ENCODE results near the gene MATK.

The MATK gene

GRCh38 chr19:3778104-3778867 is 7.9 kb downstream of the MATK start:
- H3K4me3 ChIP-seq (ENCODE audit: low read depth, low read length): no peak overlapping the region
- no peaks in the 10 kb centered on the region for H3K36me3 ChIP-seq (ENCODE audit: control insufficient read depth in 1 of 2, insufficient read depth in 2 of 2, low read length in 2 of 2)
- H3K14ac ChIP-seq (ENCODE audit: low read length): no peak overlapping the region
- H4K8ac ChIP-seq (ENCODE audit: low read depth, low read length): no peak overlapping the region
- no peak overlapping the region for H3K4ac ChIP-seq (ENCODE audit: low read depth, low read length)
- no peak overlapping the region for H3K23ac ChIP-seq (ENCODE audit: low read length)
- no peak overlapping the region for H4K12ac ChIP-seq (ENCODE audit: low read depth, low read length)
- no peak overlapping the region for H2AK5ac ChIP-seq (ENCODE audit: low read length)
- no peaks in the 10 kb centered on the region for H3K4me1 ChIP-seq (ENCODE audit: control insufficient read depth in 1 of 2, insufficient read depth in 2 of 2, low read length in 2 of 2)
- H3K9ac ChIP-seq (ENCODE audit: low read length): no peak overlapping the region
- peaks cover 25% of the 10 kb centered on the region for H3K9me3 ChIP-seq (ENCODE audit: insufficient read depth, low read depth, low read length)
- H4K91ac ChIP-seq (ENCODE audit: low read depth, low read length): no peak overlapping the region
- no peak overlapping the region for H2BK12ac ChIP-seq (ENCODE audit: low read length)
- no peak overlapping the region for H2BK120ac ChIP-seq (ENCODE audit: insufficient read depth, low read length, poor library complexity)
- no peak overlapping the region for H2AFZ ChIP-seq (ENCODE audit: insufficient read depth, low read length, poor library complexity)
- no peak overlapping the region for H3K4me2 ChIP-seq (ENCODE audit: low read length)
- no peak overlapping the region for H3K18ac ChIP-seq (ENCODE audit: low read length)
- H3K27me3 ChIP-seq (ENCODE audit: insufficient read depth, low read length): peaks cover 3% of the 10 kb centered on the region
- H3K79me1 ChIP-seq (ENCODE audit: low read length): no peaks in the 10 kb centered on the region
- WGBS (ENCODE audit: extremely low coverage, insufficient coverage, insufficient read length): no CpG with 5 or more reads among the region's 37 CpGs
- H3K79me2 ChIP-seq (ENCODE audit: control insufficient read depth, insufficient read depth, low read length, poor library complexity): no peaks in the 10 kb centered on the region
- H2BK5ac ChIP-seq (ENCODE audit: low read depth, low read length, poor library complexity): no peak overlapping the region
- no peak for DNase-seq
- H3K27ac ChIP-seq (ENCODE audit: low read depth, low read length): no peak overlapping the region

GRCh38 chr19:3776479-3777040 is 9.6 kb downstream of the MATK start:
- Histone ChIP-seq H3K23ac (ENCODE audit: low read length) (no peak overlapping the region), H3K79me1 (ENCODE audit: low read length) (no peaks in the 10 kb centered on the region), H3K9me3 (ENCODE audit: insufficient read depth, low read depth, low read length) (peaks cover 11% of the 10 kb centered on the region), H3K4me1 (ENCODE audit: control insufficient read depth in 1 of 2, insufficient read depth in 2 of 2, low read length in 2 of 2) (no peaks in the 10 kb centered on the region), H4K8ac (ENCODE audit: low read depth, low read length) (no peak overlapping the region), H3K36me3 (ENCODE audit: control insufficient read depth in 1 of 2, insufficient read depth in 2 of 2, low read length in 2 of 2) (no peaks in the 10 kb centered on the region), H3K79me2 (ENCODE audit: control insufficient read depth, insufficient read depth, low read length, poor library complexity) (no peaks in the 10 kb centered on the region), H3K9ac (ENCODE audit: low read length) (no peak overlapping the region), H2BK5ac (ENCODE audit: low read depth, low read length, poor library complexity) (no peak overlapping the region), H3K18ac (ENCODE audit: low read length) (no peak overlapping the region), H3K14ac (ENCODE audit: low read length) (no peak overlapping the region), H3K4ac (ENCODE audit: low read depth, low read length) (no peak overlapping the region), H2BK120ac (ENCODE audit: insufficient read depth, low read length, poor library complexity) (no peak overlapping the region), H2AFZ (ENCODE audit: insufficient read depth, low read length, poor library complexity) (no peak overlapping the region), H3K27ac (ENCODE audit: low read depth, low read length) (no peak overlapping the region), H3K4me2 (ENCODE audit: low read length) (no peak overlapping the region), H2AK5ac (ENCODE audit: low read length) (no peak overlapping the region), H4K12ac (ENCODE audit: low read depth, low read length) (no peak overlapping the region), H2BK12ac (ENCODE audit: low read length) (no peak overlapping the region), H3K27me3 (ENCODE audit: insufficient read depth, low read length) (peaks cover 3% of the 10 kb centered on the region), H4K91ac (ENCODE audit: low read depth, low read length) (no peak overlapping the region), H3K4me3 (ENCODE audit: low read depth, low read length) (no peak overlapping the region)
- WGBS (ENCODE audit: extremely low coverage, insufficient coverage, insufficient read length): no CpG with 5 or more reads among the region's 1 CpG
- DNase-seq: no peak

- peaks cover 7% of the 10 kb centered on the region for H3K9me3 ChIP-seq (ENCODE audit: insufficient read depth, low read depth, low read length)
- H3K27me3 ChIP-seq (ENCODE audit: insufficient read depth, low read length): no peaks in the 10 kb centered on the region
- H3K4me2 ChIP-seq (ENCODE audit: low read length): no peak overlapping the region
- H3K9ac ChIP-seq (ENCODE audit: low read length): no peak overlapping the region
- H3K79me1 ChIP-seq (ENCODE audit: low read length): no peaks in the 10 kb centered on the region
- H4K91ac ChIP-seq (ENCODE audit: low read depth, low read length): no peak overlapping the region
- H3K18ac ChIP-seq (ENCODE audit: low read length): no peak overlapping the region
- no peak overlapping the region for H3K4me3 ChIP-seq (ENCODE audit: low read depth, low read length)
- no peak overlapping the region for H2BK5ac ChIP-seq (ENCODE audit: low read depth, low read length, poor library complexity)
- no peak overlapping the region for H4K12ac ChIP-seq (ENCODE audit: low read depth, low read length)
- DNase-seq: no peak
- no peak overlapping the region for H3K4ac ChIP-seq (ENCODE audit: low read depth, low read length)
- no peaks in the 10 kb centered on the region for H3K36me3 ChIP-seq (ENCODE audit: control insufficient read depth in 1 of 2, insufficient read depth in 2 of 2, low read length in 2 of 2)
- no peak overlapping the region for H2AK5ac ChIP-seq (ENCODE audit: low read length)
- WGBS (ENCODE audit: extremely low coverage, insufficient coverage, insufficient read length): no CpG with 5 or more reads among the region's 5 CpGs
- H3K23ac ChIP-seq (ENCODE audit: low read length): no peak overlapping the region
- no peak overlapping the region for H2BK120ac ChIP-seq (ENCODE audit: insufficient read depth, low read length, poor library complexity)
- no peak overlapping the region for H3K27ac ChIP-seq (ENCODE audit: low read depth, low read length)
- H3K79me2 ChIP-seq (ENCODE audit: control insufficient read depth, insufficient read depth, low read length, poor library complexity): no peaks in the 10 kb centered on the region
- no peak overlapping the region for H3K14ac ChIP-seq (ENCODE audit: low read length)
- no peaks in the 10 kb centered on the region for H3K4me1 ChIP-seq (ENCODE audit: control insufficient read depth in 1 of 2, insufficient read depth in 2 of 2, low read length in 2 of 2)
- H4K8ac ChIP-seq (ENCODE audit: low read depth, low read length): no peak overlapping the region
- no peak overlapping the region for H2AFZ ChIP-seq (ENCODE audit: insufficient read depth, low read length, poor library complexity)
- H2BK12ac ChIP-seq (ENCODE audit: low read length): no peak overlapping the region
These were observed 10.3 kb downstream of the MATK start for GRCh38 chr19:3775831-3776230.

- H3K79me1 ChIP-seq (ENCODE audit: low read length): no peaks in the 10 kb centered on the region
- H3K9me3 ChIP-seq (ENCODE audit: insufficient read depth, low read depth, low read length): peaks cover 4% of the 10 kb centered on the region
- no peak overlapping the region for H3K4me2 ChIP-seq (ENCODE audit: low read length)
- no peak overlapping the region for H3K18ac ChIP-seq (ENCODE audit: low read length)
- H3K4ac ChIP-seq (ENCODE audit: low read depth, low read length): no peak overlapping the region
- no peaks in the 10 kb centered on the region for H3K27me3 ChIP-seq (ENCODE audit: insufficient read depth, low read length)
- H2BK12ac ChIP-seq (ENCODE audit: low read length): no peak overlapping the region
- H3K23ac ChIP-seq (ENCODE audit: low read length): no peak overlapping the region
- H4K8ac ChIP-seq (ENCODE audit: low read depth, low read length): no peak overlapping the region
- H3K14ac ChIP-seq (ENCODE audit: low read length): no peak overlapping the region
- H2BK5ac ChIP-seq (ENCODE audit: low read depth, low read length, poor library complexity): no peak overlapping the region
- no peak overlapping the region for H4K91ac ChIP-seq (ENCODE audit: low read depth, low read length)
- H2AK5ac ChIP-seq (ENCODE audit: low read length): no peak overlapping the region
- H4K12ac ChIP-seq (ENCODE audit: low read depth, low read length): no peak overlapping the region
- H2BK120ac ChIP-seq (ENCODE audit: insufficient read depth, low read length, poor library complexity): no peak overlapping the region
- no peaks in the 10 kb centered on the region for H3K36me3 ChIP-seq (ENCODE audit: control insufficient read depth in 1 of 2, insufficient read depth in 2 of 2, low read length in 2 of 2)
- H3K27ac ChIP-seq (ENCODE audit: low read depth, low read length): no peak overlapping the region
- H3K9ac ChIP-seq (ENCODE audit: low read length): no peak overlapping the region
- WGBS (ENCODE audit: extremely low coverage, insufficient coverage, insufficient read length): no CpG with 5 or more reads among the region's 2 CpGs
- DNase-seq: no peak
- H3K79me2 ChIP-seq (ENCODE audit: control insufficient read depth, insufficient read depth, low read length, poor library complexity): no peaks in the 10 kb centered on the region
- H3K4me3 ChIP-seq (ENCODE audit: low read depth, low read length): no peak overlapping the region
- no peaks in the 10 kb centered on the region for H3K4me1 ChIP-seq (ENCODE audit: control insufficient read depth in 1 of 2, insufficient read depth in 2 of 2, low read length in 2 of 2)
- H2AFZ ChIP-seq (ENCODE audit: insufficient read depth, low read length, poor library complexity): no peak overlapping the region
These were observed 10.8 kb downstream of the MATK start for GRCh38 chr19:3775374-3775711.
